NCI-H2081 (cell line): Measurements from ENCODE around the gene GP5.

Experiments used
- DNase-seq, 2 experiments: peaks; one replicate each; lab custom pipeline; 2025; lab: John Stamatoyannopoulos, UW

Gene GP5

GRCh38 chr3:194396859-194397756 lies 2.0 kb downstream of the GP5 start:
- DNase-seq: no peak

GRCh38 chr3:194396539-194396858 lies 2.6 kb downstream of the GP5 start:
- DNase-seq: no peak

GRCh38 chr3:194395778-194396538 lies 3.1 kb downstream of the GP5 start:
- no peak for DNase-seq

- DNase-seq: peak; percentile 93 to 99
Measured at GRCh38 chr3:194395212-194395611, 3.9 kb downstream of the GP5 start.

- peak in 1 of 2 experiments; percentile 33 for DNase-seq
Measured at GRCh38 chr3:194392576-194392975, 6.5 kb downstream of the GP5 start.

GRCh38 chr3:194390835-194391234 lies 8.2 kb downstream of the GP5 start:
- DNase-seq: no peak

- no peak for DNase-seq
Measured at GRCh38 chr3:194389269-194389668, 9.8 kb downstream of the GP5 start.

- DNase-seq: no peak
Measured at GRCh38 chr3:194387926-194388418, 11.1 kb downstream of the GP5 start.

- no peak for DNase-seq
Measured at GRCh38 chr3:194387276-194387675, 11.8 kb downstream of the GP5 start.

- DNase-seq: peak; percentile 50 to 78
Measured at GRCh38 chr3:194386648-194387047, 12.4 kb downstream of the GP5 start.

GRCh38 chr3:194386066-194386465 lies 13.0 kb downstream of the GP5 start:
- DNase-seq: no peak

- no peak for DNase-seq
Measured at GRCh38 chr3:194384569-194385001, 14.5 kb downstream of the GP5 start.

GRCh38 chr3:194384156-194384555 lies 14.9 kb downstream of the GP5 start:
- no peak for DNase-seq

- no peak for DNase-seq
Measured at GRCh38 chr3:194383276-194383940, 15.7 kb downstream of the GP5 start.

GRCh38 chr3:194382892-194383223 lies 16.2 kb downstream of the GP5 start:
- DNase-seq: no peak

GRCh38 chr3:194382196-194382891 lies 16.7 kb downstream of the GP5 start:
- DNase-seq: no peak

GRCh38 chr3:194381460-194381875 lies 17.6 kb downstream of the GP5 start:
- no peak for DNase-seq

- peak in 1 of 2 experiments; percentile 32 for DNase-seq
Measured at GRCh38 chr3:194380326-194380725, 18.7 kb downstream of the GP5 start.

GRCh38 chr3:194379651-194380050 lies 19.4 kb downstream of the GP5 start:
- DNase-seq: peak; percentile 43 to 79

GRCh38 chr3:194379231-194379630 lies 19.8 kb downstream of the GP5 start:
- no peak for DNase-seq

GRCh38 chr3:194377708-194378107 lies 21.4 kb downstream of the GP5 start:
- DNase-seq: no peak

GRCh38 chr3:194376241-194376560 lies 22.9 kb downstream of the GP5 start:
- no peak for DNase-seq
